ENCODE measurements around the gene CYP26B1. TPM values are rescaled to one million over a fixed set of nuclear protein-coding genes. Genes with fewer than 3 reads are reported as not detected.
A peak's percentile ranks its signal among the peaks of the same experiment; 100 is the strongest.

Gene CYP26B1
- total RNA-seq, 4 donors from 2014 or later = 1.9 to 8.3 (median 5.2) TPM

DNA sequence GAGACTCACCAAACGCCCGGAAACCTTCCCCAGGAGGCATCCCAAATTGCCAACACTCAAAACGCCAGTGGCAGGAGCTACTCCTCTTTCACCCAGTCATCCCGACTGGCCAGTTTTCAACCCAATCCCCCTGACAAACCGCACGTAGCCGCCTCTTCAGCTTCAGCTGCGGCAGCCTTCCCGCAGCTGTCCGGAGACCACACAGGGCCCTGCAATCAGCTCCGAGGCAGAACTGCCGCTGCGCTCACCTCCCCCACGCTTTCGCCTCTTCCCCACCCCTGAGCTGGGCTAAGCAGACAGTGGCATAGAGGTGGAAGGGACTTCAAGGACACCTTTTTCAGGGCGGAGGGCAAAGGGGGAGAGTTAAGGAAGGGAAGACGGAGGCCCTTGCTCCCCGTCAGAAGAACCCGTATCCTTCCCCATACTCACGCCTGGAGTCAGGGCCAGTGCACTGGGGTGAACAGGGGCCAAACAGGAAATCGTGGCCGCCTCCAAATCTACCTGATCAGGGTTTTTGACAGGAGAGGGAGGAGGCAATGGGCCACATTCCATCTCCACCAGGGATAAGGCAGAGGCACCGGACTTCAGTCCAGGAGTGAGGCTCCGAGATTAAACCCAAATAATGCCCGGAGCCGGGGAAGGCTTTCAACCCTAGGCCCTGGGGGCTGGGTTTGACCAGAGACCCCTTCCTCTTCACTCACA is 16.9 kb downstream of the CYP26B1 start:
- DNase-seq = peak in 2 of 3 donors; percentile 30 to 41
- TF ChIP-seq POLR2A (IDR thresholded peaks at IDR 0.05) = no peak
- TF ChIP-seq, protein P1, sequence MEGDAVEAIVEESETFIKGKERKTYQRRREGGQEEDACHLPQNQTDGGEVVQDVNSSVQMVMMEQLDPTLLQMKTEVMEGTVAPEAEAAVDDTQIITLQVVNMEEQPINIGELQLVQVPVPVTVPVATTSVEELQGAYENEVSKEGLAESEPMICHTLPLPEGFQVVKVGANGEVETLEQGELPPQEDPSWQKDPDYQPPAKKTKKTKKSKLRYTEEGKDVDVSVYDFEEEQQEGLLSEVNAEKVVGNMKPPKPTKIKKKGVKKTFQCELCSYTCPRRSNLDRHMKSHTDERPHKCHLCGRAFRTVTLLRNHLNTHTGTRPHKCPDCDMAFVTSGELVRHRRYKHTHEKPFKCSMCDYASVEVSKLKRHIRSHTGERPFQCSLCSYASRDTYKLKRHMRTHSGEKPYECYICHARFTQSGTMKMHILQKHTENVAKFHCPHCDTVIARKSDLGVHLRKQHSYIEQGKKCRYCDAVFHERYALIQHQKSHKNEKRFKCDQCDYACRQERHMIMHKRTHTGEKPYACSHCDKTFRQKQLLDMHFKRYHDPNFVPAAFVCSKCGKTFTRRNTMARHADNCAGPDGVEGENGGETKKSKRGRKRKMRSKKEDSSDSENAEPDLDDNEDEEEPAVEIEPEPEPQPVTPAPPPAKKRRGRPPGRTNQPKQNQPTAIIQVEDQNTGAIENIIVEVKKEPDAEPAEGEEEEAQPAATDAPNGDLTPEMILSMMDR (IDR thresholded peaks at IDR 0.05) = no peak

DNA sequence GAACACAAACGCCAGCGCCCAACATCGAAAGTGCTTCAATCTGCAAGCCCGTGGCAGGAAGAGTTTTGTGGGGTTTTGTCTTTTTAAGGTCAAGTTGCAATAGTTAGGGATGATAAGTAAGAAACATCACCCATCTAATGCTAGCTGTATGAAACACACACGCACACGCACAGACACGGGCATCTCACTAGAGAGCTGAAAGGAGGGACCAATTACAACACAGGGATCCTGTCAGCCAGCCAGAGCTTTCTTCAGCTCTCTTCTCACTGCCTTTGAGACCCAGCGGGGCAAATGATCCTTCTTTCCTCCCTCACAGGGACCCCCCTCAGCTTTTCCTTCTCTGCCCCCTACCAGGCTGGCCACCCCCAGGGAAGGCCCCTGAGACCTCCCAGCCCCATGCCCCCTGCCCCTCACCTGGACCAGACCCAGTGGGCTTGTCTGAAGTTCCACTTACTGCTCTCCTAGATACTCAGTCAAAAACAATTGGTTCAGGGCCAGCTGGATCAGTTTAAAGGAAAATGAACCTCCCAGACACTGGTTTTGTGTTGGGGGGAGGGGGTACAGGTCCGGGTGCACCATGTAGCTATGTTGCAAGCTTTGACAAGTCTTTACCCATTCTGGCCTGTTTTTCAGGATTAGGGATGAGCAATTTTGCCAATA is 17.9 kb downstream of the CYP26B1 start:
- Histone ChIP-seq H3K27ac (no peak overlapping the region), H3K27me3 (no peaks in the 10 kb centered on the region), H3K36me3 (no peaks in the 10 kb centered on the region), H3K4me1 (no peaks in the 10 kb centered on the region), H3K4me3 (no peak overlapping the region), H3K9me3 (no peaks in the 10 kb centered on the region)
- TF ChIP-seq, protein P1 (IDR thresholded peaks at IDR 0.05) = no peak
- TF ChIP-seq POLR2A (IDR thresholded peaks at IDR 0.05) = no peak
- DNase-seq = peak in 1 of 3 donors; percentile 22

More for the DNA sequence above, 16.9 kb downstream of the CYP26B1 start:
- no peaks in the 10 kb centered on the region for H3K9me3 ChIP-seq
- H3K27ac ChIP-seq = no peak overlapping the region
- no peaks in the 10 kb centered on the region for H3K36me3 ChIP-seq
- no peak overlapping the region for H3K4me3 ChIP-seq
- H3K27me3 ChIP-seq = no peaks in the 10 kb centered on the region
- H3K4me1 ChIP-seq = no peaks in the 10 kb centered on the region

DNA sequence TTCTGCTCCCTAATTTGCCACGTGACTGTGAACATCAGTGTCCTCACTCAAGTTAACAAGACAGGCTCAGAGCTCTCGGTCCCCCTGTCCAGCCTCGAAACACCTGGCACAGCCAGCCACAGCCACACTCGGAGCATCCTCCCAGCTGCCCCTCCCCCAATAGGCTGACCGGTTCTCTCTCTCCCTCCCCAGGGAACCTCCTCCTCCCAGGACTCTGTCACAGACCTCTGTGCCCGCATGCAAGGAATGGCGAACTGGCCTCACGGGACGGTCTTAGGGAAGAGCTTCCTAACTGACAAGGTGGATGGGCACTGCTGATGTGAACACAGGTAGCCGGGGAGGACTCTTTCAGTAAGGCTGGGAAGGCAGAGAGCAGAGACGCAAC is 18.8 kb downstream of the CYP26B1 start:
- no peaks in the 10 kb centered on the region for H3K4me1 ChIP-seq
- H3K4me3 ChIP-seq = no peak overlapping the region
- no peaks in the 10 kb centered on the region for H3K36me3 ChIP-seq
- peak in 1 of 3 donors; percentile 13 for DNase-seq
- no peak overlapping the region for H3K27ac ChIP-seq
- H3K9me3 ChIP-seq = no peaks in the 10 kb centered on the region
- no peak for TF ChIP-seq POLR2A (IDR thresholded peaks at IDR 0.05)
- TF ChIP-seq, protein P1 (IDR thresholded peaks at IDR 0.05) = no peak
- H3K27me3 ChIP-seq = no peaks in the 10 kb centered on the region

DNA sequence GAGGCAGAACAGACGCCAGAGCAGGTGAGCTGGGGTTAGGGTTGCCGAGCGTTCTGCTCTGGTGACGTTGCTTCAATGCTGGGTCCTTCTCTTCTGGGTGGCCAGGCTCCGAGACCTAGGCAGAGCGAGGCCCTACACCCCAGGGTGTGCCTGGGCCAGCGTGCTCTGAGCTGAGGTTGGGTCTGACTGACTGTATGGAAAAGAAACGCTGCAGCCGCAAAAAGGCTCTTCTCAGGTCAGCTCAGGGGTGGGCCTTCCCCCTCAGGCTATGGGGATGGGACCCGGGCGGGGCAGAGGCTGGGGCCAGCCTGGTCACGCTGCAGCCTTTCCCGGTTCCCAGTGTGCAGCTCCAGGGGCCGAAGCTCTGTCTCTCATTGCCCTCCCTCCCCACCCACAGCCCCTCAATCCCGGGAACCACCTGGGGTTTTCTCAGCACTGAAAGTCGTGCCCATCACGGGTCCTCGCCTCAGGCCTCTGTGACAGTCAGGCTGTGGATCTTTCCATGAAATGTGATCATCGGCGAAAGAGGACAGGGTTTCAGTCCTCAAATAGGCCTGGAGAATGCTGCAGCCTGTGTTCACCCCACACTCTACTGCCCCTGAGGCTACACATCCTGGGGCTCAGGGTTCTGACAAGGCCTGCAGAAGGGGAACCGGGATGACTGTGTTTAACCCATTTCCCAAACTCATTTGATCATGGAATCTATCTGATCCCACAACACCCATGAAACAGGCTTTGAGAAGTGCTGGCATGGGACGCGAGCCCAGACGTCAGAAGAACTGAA is 19.4 kb downstream of the CYP26B1 start:
- no peak overlapping the region for H3K27ac ChIP-seq
- no peaks in the 10 kb centered on the region for H3K27me3 ChIP-seq
- DNase-seq = peak in 1 of 3 donors; percentile 37
- H3K4me1 ChIP-seq = no peaks in the 10 kb centered on the region
- no peaks in the 10 kb centered on the region for H3K9me3 ChIP-seq
- no peak for TF ChIP-seq POLR2A (IDR thresholded peaks at IDR 0.05)
- TF ChIP-seq, protein P1 (IDR thresholded peaks at IDR 0.05) = no peak
- no peak overlapping the region for H3K4me3 ChIP-seq
- H3K36me3 ChIP-seq = no peaks in the 10 kb centered on the region

DNA sequence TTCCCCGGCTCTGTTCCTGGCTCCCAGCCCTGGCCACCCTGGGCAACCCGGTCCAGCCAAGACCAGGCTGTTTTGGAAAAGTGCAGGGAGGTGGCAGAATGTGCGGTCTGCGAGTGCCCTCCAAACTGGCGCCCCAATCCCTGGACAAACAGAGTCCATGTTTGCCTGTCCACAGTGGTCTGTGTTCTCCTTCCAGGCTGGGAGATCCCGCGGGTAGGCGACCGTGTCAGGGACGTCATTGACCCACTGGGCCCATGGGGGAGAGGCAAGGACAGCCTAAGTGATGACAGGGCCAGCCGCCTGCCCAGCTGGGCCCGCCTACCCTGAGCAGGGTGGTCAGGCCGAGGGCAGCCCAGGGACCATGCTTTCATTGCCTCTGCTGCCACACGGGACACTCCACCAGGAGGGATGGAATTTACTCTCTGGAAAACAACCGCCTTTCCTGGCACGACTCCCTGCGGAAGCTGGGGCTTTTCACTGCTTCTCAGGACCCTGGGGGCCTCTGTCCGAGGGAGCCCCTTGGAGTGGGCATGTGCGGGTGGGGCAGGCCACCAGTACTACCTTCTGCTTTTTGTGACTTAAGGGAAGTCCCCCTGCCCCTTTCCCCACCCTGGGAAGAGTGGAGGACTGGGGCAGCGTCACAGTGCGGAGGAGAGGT is 20.1 kb downstream of the CYP26B1 start:
- TF ChIP-seq, protein P1 (IDR thresholded peaks at IDR 0.05) = no peak
- no peak for TF ChIP-seq POLR2A (IDR thresholded peaks at IDR 0.05)
- DNase-seq = peak in 1 of 3 donors; percentile 31
- no peaks in the 10 kb centered on the region for H3K27me3 ChIP-seq
- no peak overlapping the region for H3K27ac ChIP-seq
- H3K9me3 ChIP-seq = no peaks in the 10 kb centered on the region
- no peak overlapping the region for H3K4me3 ChIP-seq
- H3K36me3 ChIP-seq = no peaks in the 10 kb centered on the region
- H3K4me1 ChIP-seq = no peaks in the 10 kb centered on the region
